H9 (cell line): ENCODE results near the gene NRG2. TPM values are rescaled to one million over a fixed set of nuclear protein-coding genes. Genes with fewer than 3 reads are reported as not detected.

Experiments
- DNase-seq: peaks from one replicate; pipeline ENCODE4 v3.0.0-alpha.2; 2017
- H2AFZ ChIP-seq: one replicate; pipeline ENCODE4 v1.6.1; 2013; ENCODE audit warnings: mild to moderate bottlenecking, low read length, control low read depth, moderate library complexity
- H2AK5ac ChIP-seq: 2 replicates; pipeline ENCODE4 v1.6.1; 2013; ENCODE audit warnings: low read length, control low read depth, mixed read lengths; ENCODE audit not compliant: insufficient read length
- H2BK120ac ChIP-seq: one replicate; pipeline ENCODE4 v1.6.1; 2013; ENCODE audit warnings: low read depth, mild to moderate bottlenecking, low read length, control low read depth, inconsistent platforms; ENCODE audit not compliant: poor library complexity, severe bottlenecking
- H2BK12ac ChIP-seq: 2 replicates; pipeline ENCODE4 v1.6.1; 2013; ENCODE audit warnings: low read length, control low read depth, mixed read lengths, low read depth; ENCODE audit not compliant: insufficient read length
- H2BK15ac ChIP-seq: 2 replicates; pipeline ENCODE4 v1.6.1; 2013; ENCODE audit warnings: low read depth, low read length, control low read depth
- H2BK20ac ChIP-seq: one replicate; pipeline ENCODE4 v1.6.1; 2013; ENCODE audit warnings: low read depth, mild to moderate bottlenecking, low read length, control low read depth, inconsistent platforms; ENCODE audit not compliant: poor library complexity, severe bottlenecking
- H2BK5ac ChIP-seq: 2 replicates; pipeline ENCODE4 v1.6.1; 2013; ENCODE audit warnings: low read length, control low read depth, mixed read lengths; ENCODE audit not compliant: insufficient read length
- H3K14ac ChIP-seq: 2 replicates; pipeline ENCODE4 v1.6.1; 2013; ENCODE audit warnings: low read length, control low read depth; ENCODE audit not compliant: insufficient read depth
- H3K18ac ChIP-seq: 2 replicates; pipeline ENCODE4 v1.6.1; 2013; ENCODE audit warnings: low read depth, mild to moderate bottlenecking, mixed read lengths, low read length, control low read depth; ENCODE audit not compliant: insufficient read length
- H3K23ac ChIP-seq: 2 replicates; pipeline ENCODE4 v1.6.1; 2013; ENCODE audit warnings: low read length, control low read depth, mixed read lengths, low read depth; ENCODE audit not compliant: insufficient read length
- H3K23me2 ChIP-seq: 2 replicates; pipeline ENCODE4 v1.6.1; 2013; ENCODE audit warnings: low read depth, mild to moderate bottlenecking, mixed read lengths, low read length, control low read depth; ENCODE audit not compliant: insufficient read length, poor library complexity, severe bottlenecking
- H3K27ac ChIP-seq: 2 replicates; pipeline ENCODE4 v1.5.1; 2013; ENCODE audit warnings: low read length, control low read depth, mixed read lengths, low read depth; ENCODE audit not compliant: insufficient read length
- H3K27me3 ChIP-seq: 2 replicates; pipeline ENCODE4 v1.6.1; 2013; ENCODE audit warnings: low read length, control low read depth, inconsistent platforms; ENCODE audit not compliant: insufficient read depth
- H3K4ac ChIP-seq: 2 replicates; pipeline ENCODE4 v1.6.1; 2013; ENCODE audit warnings: low read depth, mild to moderate bottlenecking, control low read depth, inconsistent platforms, low read length, moderate library complexity
- H3K4me1 ChIP-seq: 2 replicates; pipeline ENCODE4 v1.6.1; 2013; ENCODE audit warnings: low read length, control low read depth, inconsistent platforms; ENCODE audit not compliant: insufficient read depth
- H3K4me2 ChIP-seq: 2 replicates; pipeline ENCODE4 v1.6.1; 2013; ENCODE audit warnings: low read length, control low read depth, mixed read lengths; ENCODE audit not compliant: insufficient read length, insufficient read depth
- H3K56ac ChIP-seq: 2 replicates; pipeline ENCODE4 v1.6.1; 2013; ENCODE audit warnings: low read depth, mild to moderate bottlenecking, mixed read lengths, low read length, control low read depth; ENCODE audit not compliant: insufficient read length
- H3K79me1 ChIP-seq: 2 replicates; pipeline ENCODE4 v1.6.1; 2013; ENCODE audit warnings: low read depth, mild to moderate bottlenecking, moderate library complexity, low read length, control low read depth, inconsistent platforms; ENCODE audit not compliant: insufficient read depth, poor library complexity, severe bottlenecking
- H3K79me2 ChIP-seq: 2 replicates; pipeline ENCODE4 v1.6.1; 2013; ENCODE audit warnings: low read length, control low read depth, inconsistent platforms; ENCODE audit not compliant: insufficient read depth
- H3K9ac ChIP-seq: 2 replicates; pipeline ENCODE4 v1.6.1; 2013; ENCODE audit warnings: low read length, control low read depth, mixed read lengths; ENCODE audit not compliant: insufficient read length; ENCODE audit errors: extremely low read depth
- H3K9me3 ChIP-seq: one replicate; pipeline ENCODE4 v1.6.1; 2013; ENCODE audit warnings: low read depth, low read length, inconsistent platforms; ENCODE audit not compliant: control insufficient read depth
- H3T11ph ChIP-seq: one replicate; pipeline ENCODE4 v1.6.1; 2013; ENCODE audit warnings: mild to moderate bottlenecking, low read length, control low read depth, inconsistent platforms
- H4K20me1 ChIP-seq: one replicate; pipeline ENCODE4 v1.6.1; 2013; ENCODE audit not compliant: control insufficient read depth, insufficient read length, insufficient read depth
- H4K5ac ChIP-seq: 2 replicates; pipeline ENCODE4 v1.6.1; 2013; ENCODE audit warnings: low read depth, mild to moderate bottlenecking, mixed read lengths, low read length, control low read depth; ENCODE audit not compliant: insufficient read length
- H4K8ac ChIP-seq: replicated peaks from 2 replicates; pipeline ENCODE4 v1.6.1; 2013; ENCODE audit warnings: low read length, control low read depth, mixed read lengths, low read depth; ENCODE audit not compliant: insufficient read length
- H4K91ac ChIP-seq: 2 replicates; pipeline ENCODE4 v1.6.1; 2013; ENCODE audit warnings: low read depth, mild to moderate bottlenecking, moderate library complexity, mixed read lengths, low read length, control low read depth; ENCODE audit not compliant: insufficient read length
- H3K27ac Mint-ChIP-seq, 3 experiments: 2 replicates in 2 of 3; 3 replicates in 1 of 3; pipeline ENCODE4 v1.8.0; 2020 to 2021; ENCODE audit warnings: mixed read lengths in 3 of 3, mild to moderate bottlenecking in 1 of 3, moderate library complexity in 1 of 3
- H3K27me3 Mint-ChIP-seq: 2 replicates; pipeline ENCODE4 v1.8.0; 2021; ENCODE audit warnings: low read depth, mild to moderate bottlenecking, moderate library complexity, mixed read lengths
- H3K36me3 Mint-ChIP-seq, 3 experiments: 2 replicates in 2 of 3; 3 replicates in 1 of 3; pipeline ENCODE4 v1.8.0; 2020 to 2021; ENCODE audit warnings: low read depth in 3 of 3, mixed read lengths in 3 of 3; ENCODE audit not compliant: insufficient read depth in 1 of 3
- H3K4me1 Mint-ChIP-seq, 2 experiments: 2 replicates each; pipeline ENCODE4 v1.8.0; 2020; ENCODE audit warnings: mixed read lengths in 2 of 2
- H3K4me3 Mint-ChIP-seq, 2 experiments: 2 replicates in 1 of 2; 3 replicates in 1 of 2; pipeline ENCODE4 v1.8.0; 2020 to 2021; ENCODE audit warnings: mild to moderate bottlenecking in 2 of 2, mixed read lengths in 2 of 2, moderate library complexity in 1 of 2
- H3K9me3 Mint-ChIP-seq, 2 experiments: 2 replicates in 1 of 2; 3 replicates in 1 of 2; pipeline ENCODE4 v1.8.0; 2020; ENCODE audit warnings: mild to moderate bottlenecking in 2 of 2, mixed read lengths in 2 of 2, moderate library complexity in 1 of 2
- WGBS: extraction: QIAGEN DNeasy Blood & Tissue Kit; methylation state at CpG from one replicate; pipeline ENCODE4 v1.1.7; 2013; ENCODE audit warnings: missing lambda C conversion rate, low lambda C conversion rate, mixed read lengths; ENCODE audit not compliant: insufficient read length; ENCODE audit errors: extremely low coverage; 5-methylcytosine and 5-hydroxymethylcytosine counted together
- total RNA-seq: library from RNA; stranded (reverse); gene quantifications from 2 replicates; pipeline ENCODE4 v1.2.1, GENCODE V29; 2021
- TF ChIP-seq, protein P1 (sequence below): fragments of 200-600 bp; sonication (generic); conservative IDR thresholded peaks from 3 replicates; pipeline ENCODE4 v1.8.0; 2021; ENCODE audit warnings: antibody characterized with exemption, mild to moderate bottlenecking

NRG2 gene
- total RNA-seq, 1 experiment from 2014 or later: not detected

GRCh38 chr5:140055152-140055551 is 12.1 kb upstream of the NRG2 start:
- Mint-ChIP-seq H3K4me1 (no peaks in the 10 kb centered on the region), H3K36me3 (no peaks in the 10 kb centered on the region), H3K27ac (no peak overlapping the region), H3K27me3 (peaks cover 11% of the 10 kb centered on the region), H3K9me3 (no peaks in the 10 kb centered on the region), H3K4me3 (no peak overlapping the region)
- DNase-seq: no peak
- no peak overlapping the region for H2BK120ac ChIP-seq
- no peaks in the 10 kb centered on the region for H3K9me3 ChIP-seq
- no CpG with 5 or more reads among the region's 3 CpGs for WGBS
- no peaks in the 10 kb centered on the region for H3K23me2 ChIP-seq
- H2AK5ac ChIP-seq: no peak overlapping the region
- no peaks in the 10 kb centered on the region for H4K20me1 ChIP-seq
- H2BK5ac ChIP-seq: no peak overlapping the region
- H3K23ac ChIP-seq: no peak overlapping the region
- H4K91ac ChIP-seq: no peak overlapping the region
- no peak overlapping the region for H3K9ac ChIP-seq
- H3K27ac ChIP-seq: no peak overlapping the region
- no peaks in the 10 kb centered on the region for H3K79me2 ChIP-seq
- H3K56ac ChIP-seq: no peak overlapping the region
- H4K8ac ChIP-seq: no peak overlapping the region
- no peak overlapping the region for H4K5ac ChIP-seq
- no peak overlapping the region for H3T11ph ChIP-seq
- TF ChIP-seq, protein P1, sequence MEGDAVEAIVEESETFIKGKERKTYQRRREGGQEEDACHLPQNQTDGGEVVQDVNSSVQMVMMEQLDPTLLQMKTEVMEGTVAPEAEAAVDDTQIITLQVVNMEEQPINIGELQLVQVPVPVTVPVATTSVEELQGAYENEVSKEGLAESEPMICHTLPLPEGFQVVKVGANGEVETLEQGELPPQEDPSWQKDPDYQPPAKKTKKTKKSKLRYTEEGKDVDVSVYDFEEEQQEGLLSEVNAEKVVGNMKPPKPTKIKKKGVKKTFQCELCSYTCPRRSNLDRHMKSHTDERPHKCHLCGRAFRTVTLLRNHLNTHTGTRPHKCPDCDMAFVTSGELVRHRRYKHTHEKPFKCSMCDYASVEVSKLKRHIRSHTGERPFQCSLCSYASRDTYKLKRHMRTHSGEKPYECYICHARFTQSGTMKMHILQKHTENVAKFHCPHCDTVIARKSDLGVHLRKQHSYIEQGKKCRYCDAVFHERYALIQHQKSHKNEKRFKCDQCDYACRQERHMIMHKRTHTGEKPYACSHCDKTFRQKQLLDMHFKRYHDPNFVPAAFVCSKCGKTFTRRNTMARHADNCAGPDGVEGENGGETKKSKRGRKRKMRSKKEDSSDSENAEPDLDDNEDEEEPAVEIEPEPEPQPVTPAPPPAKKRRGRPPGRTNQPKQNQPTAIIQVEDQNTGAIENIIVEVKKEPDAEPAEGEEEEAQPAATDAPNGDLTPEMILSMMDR: no peak
- H3K4ac ChIP-seq: no peak overlapping the region
- no peak overlapping the region for H2BK20ac ChIP-seq
- no peak overlapping the region for H3K14ac ChIP-seq
- no peak overlapping the region for H3K18ac ChIP-seq
- no peak overlapping the region for H2AFZ ChIP-seq
- H3K79me1 ChIP-seq: no peaks in the 10 kb centered on the region
- H3K4me2 ChIP-seq: no peak overlapping the region
- H3K4me1 ChIP-seq: no peaks in the 10 kb centered on the region
- H2BK12ac ChIP-seq: no peak overlapping the region
- no peak overlapping the region for H2BK15ac ChIP-seq
- no peaks in the 10 kb centered on the region for H3K27me3 ChIP-seq
